Esophagus muscularis mucosa (tissue), 4 donors: ENCODE data around the gene SV2C.

ENCODE experiments used
- EP300 ChIP-seq: sonication (generic); formaldehyde crosslinking; IDR thresholded peaks from one replicate; pipeline ENCODE4 v1.6.1; 2017; ENCODE audit warnings: antibody characterized with exemption
- POLR2A ChIP-seq: fragments of 450-650 bp; IDR thresholded peaks from one replicate; pipeline ENCODE4 v1.6.1; 2017; ENCODE audit warnings: antibody characterized with exemption, moderate library complexity, mild to moderate bottlenecking, low read depth
- POLR2AphosphoS5 ChIP-seq, 2 donors: sonication (generic); formaldehyde crosslinking; IDR thresholded peaks; one replicate each; pipeline ENCODE4 v1.6.1; 2017; ENCODE audit warnings: antibody characterized with exemption in 2 of 2
- TF ChIP-seq, protein P1 (sequence below), 3 experiments: fragments of 200-600 bp in 2 of 3; fragments of 450-650 bp in 1 of 3; sonication (generic) in 2 of 3; IDR thresholded peaks; one replicate each; pipeline ENCODE4 v1.5.1; 2017 to 2019; ENCODE audit warnings: antibody characterized with exemption in 3 of 3, mild to moderate bottlenecking in 2 of 3, moderate library complexity in 1 of 3

DNA sequence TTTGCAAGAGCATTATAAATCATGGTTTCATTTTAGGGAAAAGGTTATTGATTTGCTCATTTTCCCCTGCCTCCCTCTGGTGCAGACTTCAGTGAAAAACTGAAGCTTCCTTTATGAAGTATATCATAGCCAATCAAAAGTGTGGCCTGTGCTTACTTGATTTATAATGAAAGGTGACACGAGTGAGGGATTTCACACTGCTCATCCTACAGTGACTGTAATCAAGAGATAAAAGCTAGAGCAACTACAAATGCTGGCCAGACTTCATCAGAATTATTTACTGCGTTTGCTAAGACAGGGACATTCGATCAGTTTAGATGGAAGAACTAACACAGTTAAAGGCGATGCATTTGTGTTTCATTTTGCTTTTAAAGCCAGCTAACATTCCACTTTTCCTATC lies 151.5 kb downstream of the SV2C start:
- TF ChIP-seq, protein P1, sequence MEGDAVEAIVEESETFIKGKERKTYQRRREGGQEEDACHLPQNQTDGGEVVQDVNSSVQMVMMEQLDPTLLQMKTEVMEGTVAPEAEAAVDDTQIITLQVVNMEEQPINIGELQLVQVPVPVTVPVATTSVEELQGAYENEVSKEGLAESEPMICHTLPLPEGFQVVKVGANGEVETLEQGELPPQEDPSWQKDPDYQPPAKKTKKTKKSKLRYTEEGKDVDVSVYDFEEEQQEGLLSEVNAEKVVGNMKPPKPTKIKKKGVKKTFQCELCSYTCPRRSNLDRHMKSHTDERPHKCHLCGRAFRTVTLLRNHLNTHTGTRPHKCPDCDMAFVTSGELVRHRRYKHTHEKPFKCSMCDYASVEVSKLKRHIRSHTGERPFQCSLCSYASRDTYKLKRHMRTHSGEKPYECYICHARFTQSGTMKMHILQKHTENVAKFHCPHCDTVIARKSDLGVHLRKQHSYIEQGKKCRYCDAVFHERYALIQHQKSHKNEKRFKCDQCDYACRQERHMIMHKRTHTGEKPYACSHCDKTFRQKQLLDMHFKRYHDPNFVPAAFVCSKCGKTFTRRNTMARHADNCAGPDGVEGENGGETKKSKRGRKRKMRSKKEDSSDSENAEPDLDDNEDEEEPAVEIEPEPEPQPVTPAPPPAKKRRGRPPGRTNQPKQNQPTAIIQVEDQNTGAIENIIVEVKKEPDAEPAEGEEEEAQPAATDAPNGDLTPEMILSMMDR (IDR thresholded peaks at IDR 0.05): no peak
- TF ChIP-seq POLR2A (no peak), EP300 (no peak), POLR2AphosphoS5 (IDR thresholded peaks at IDR 0.05) (no peak)
